Measurements from ENCODE around the gene THBS4.

DNA sequence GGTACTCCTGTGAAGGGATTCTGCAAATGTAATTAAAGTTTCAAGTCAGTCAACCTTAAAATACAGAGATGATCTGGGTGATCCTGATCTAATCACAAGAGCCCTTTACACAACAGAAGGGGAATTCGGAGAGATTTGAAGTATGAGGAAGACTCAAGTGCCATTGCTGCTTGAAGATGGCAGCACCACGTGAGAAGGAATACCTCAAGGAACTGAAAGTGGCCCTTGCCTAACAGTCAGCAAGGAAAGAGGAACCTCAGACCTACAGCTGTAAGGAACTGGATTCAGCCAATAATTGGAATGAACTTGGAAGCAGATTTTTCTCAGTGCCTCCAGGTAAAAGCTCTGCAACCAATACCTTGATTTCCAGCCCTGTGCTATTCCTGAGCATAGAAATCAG lies 87.4 kb downstream of the THBS4 start:
- TF ChIP-seq, protein P1, sequence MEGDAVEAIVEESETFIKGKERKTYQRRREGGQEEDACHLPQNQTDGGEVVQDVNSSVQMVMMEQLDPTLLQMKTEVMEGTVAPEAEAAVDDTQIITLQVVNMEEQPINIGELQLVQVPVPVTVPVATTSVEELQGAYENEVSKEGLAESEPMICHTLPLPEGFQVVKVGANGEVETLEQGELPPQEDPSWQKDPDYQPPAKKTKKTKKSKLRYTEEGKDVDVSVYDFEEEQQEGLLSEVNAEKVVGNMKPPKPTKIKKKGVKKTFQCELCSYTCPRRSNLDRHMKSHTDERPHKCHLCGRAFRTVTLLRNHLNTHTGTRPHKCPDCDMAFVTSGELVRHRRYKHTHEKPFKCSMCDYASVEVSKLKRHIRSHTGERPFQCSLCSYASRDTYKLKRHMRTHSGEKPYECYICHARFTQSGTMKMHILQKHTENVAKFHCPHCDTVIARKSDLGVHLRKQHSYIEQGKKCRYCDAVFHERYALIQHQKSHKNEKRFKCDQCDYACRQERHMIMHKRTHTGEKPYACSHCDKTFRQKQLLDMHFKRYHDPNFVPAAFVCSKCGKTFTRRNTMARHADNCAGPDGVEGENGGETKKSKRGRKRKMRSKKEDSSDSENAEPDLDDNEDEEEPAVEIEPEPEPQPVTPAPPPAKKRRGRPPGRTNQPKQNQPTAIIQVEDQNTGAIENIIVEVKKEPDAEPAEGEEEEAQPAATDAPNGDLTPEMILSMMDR (IDR thresholded peaks at IDR 0.05), result no peak
- TF ChIP-seq POLR2A (IDR thresholded peaks at IDR 0.05) (no peak), POLR2AphosphoS5 (IDR thresholded peaks at IDR 0.05; ENCODE audit: insufficient read depth in 1 of 2, low read depth in 1 of 2) (no peak)
